HG03135 (cell line): Measurements from ENCODE around the gene GLB1L.
"Not testable (repeated sequence)": the region's sequence is repeated elsewhere in the genome, so short reads cannot be mapped to it uniquely, and the experiment has no call there.

Experiments
- ATAC-seq: cut with Tn5 transposase; IDR thresholded peaks from one replicate; pipeline ENCODE4 v1.9.1; 2021; ENCODE audit warnings: mild to moderate bottlenecking, moderate library complexity; ENCODE audit not compliant: unreplicated experiment

GLB1L gene

GRCh38 chr2:219245148-219245898, at the start of gene GLB1L, which contains the start of gene STK16:
Gene GLB1L, minus strand, starts transcription at chr2:219245444. Its CDS starts 1,871 bp downstream, at chr2:219243573.
Gene STK16, plus strand, starts transcription at chr2:219245479. Its CDS starts 521 bp downstream, at chr2:219246000.
- peak; percentile 72 for ATAC-seq

- peak; percentile 88 for ATAC-seq
Measured at GRCh38 chr2:219294356-219295351, 49.4 kb upstream of the GLB1L start.

- ATAC-seq: no peak
Measured at GRCh38 chr2:219293736-219294231, 48.5 kb upstream of the GLB1L start.

- ATAC-seq: no peak
Measured at GRCh38 chr2:219292616-219293015, 47.4 kb upstream of the GLB1L start.

- ATAC-seq: no peak
Measured at GRCh38 chr2:219291910-219292490, 46.8 kb upstream of the GLB1L start.

GRCh38 chr2:219291394-219291793, 46.1 kb upstream of the GLB1L start:
- ATAC-seq: no peak

- no peak for ATAC-seq
Measured at GRCh38 chr2:219290381-219291171, 45.3 kb upstream of the GLB1L start.

GRCh38 chr2:219289537-219290361, 44.5 kb upstream of the GLB1L start:
- ATAC-seq: no peak

GRCh38 chr2:219289195-219289536, 43.9 kb upstream of the GLB1L start:
- no peak for ATAC-seq

GRCh38 chr2:219287580-219288265, 42.5 kb upstream of the GLB1L start:
- ATAC-seq: no peak

- ATAC-seq: not testable (repeated sequence)
Measured at GRCh38 chr2:219287116-219287440, 41.8 kb upstream of the GLB1L start.

- no peak for ATAC-seq
Measured at GRCh38 chr2:219286436-219287115, 41.3 kb upstream of the GLB1L start.

- no peak for ATAC-seq
Measured at GRCh38 chr2:219285894-219286425, 40.7 kb upstream of the GLB1L start.

- ATAC-seq: no peak
Measured at GRCh38 chr2:219285373-219285735, 40.1 kb upstream of the GLB1L start.

- ATAC-seq: no peak
Measured at GRCh38 chr2:219284501-219285372, 39.5 kb upstream of the GLB1L start.

GRCh38 chr2:219282943-219283581, 37.8 kb upstream of the GLB1L start:
- ATAC-seq: no peak

- no peak for ATAC-seq
Measured at GRCh38 chr2:219282375-219282774, 37.1 kb upstream of the GLB1L start.
